RWPE1 (cell line): Measurements from ENCODE around the gene KHDC4.

Experiments used
- CTCF ChIA-PET: fragments of 350-600 bp; sonication (Branson Sonifier 250); formaldehyde crosslinking; extraction: SDS; loops from one replicate; lab custom pipeline; 2021; lab: Yijun Ruan, JAX
- POLR2A ChIA-PET: fragments of 400-600 bp; formaldehyde crosslinking; extraction: SDS; loops from one replicate; lab custom pipeline; 2020; ENCODE audit warnings: antibody characterized with exemption; ENCODE audit not compliant: low non-redundant PET; lab: Yijun Ruan, JAX
- DNase-seq: peaks from one replicate; pipeline ENCODE4 v3.0.0; 2012; ENCODE audit warnings: low spot score
- H3K27ac ChIP-seq: fragments of 450-650 bp; 2 replicates; pipeline ENCODE4 v1.5.1; 2017
- CTCF ChIP-seq: fragments of 450-650 bp; conservative IDR thresholded peaks from 2 replicates; pipeline ENCODE4 v1.5.1; 2017; ENCODE audit warnings: low read depth, mild to moderate bottlenecking

The KHDC4 gene

DNA sequence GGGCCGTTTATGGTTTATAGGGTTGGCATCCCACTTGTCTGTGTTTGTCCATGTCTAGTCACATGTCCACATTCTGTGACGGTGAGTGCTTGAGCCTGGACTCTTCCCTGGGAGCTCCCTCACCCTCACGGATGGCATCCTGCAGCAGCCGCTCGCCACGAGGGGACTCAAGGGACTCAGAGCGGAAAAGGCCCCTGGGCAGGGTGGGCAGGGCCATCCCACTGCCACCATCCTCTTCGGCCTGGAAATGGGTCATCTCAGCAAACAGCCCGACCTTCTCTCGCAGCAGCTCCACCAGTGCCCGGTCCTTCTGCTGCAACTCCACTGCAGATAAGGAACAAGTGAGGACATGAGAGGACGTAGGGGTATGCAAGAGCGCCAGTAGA, 18.3 kb upstream of the KHDC4 start:
- ChIA-PET CTCF (no interaction called here), POLR2A (no interaction called here)
- TF ChIP-seq CTCF = no peak
- H3K27ac ChIP-seq = peak overlapping the region; percentile 36; the same call in 1 of the 2 replicates
- DNase-seq = no peak

- ChIA-PET CTCF (interaction anchor here (0.7 kb wide), 1 partner anchor 26 kb away, joined by 3 read pairs; the partner anchor contains the start of gene ARHGEF2), POLR2A (no interaction called here)
- H3K27ac ChIP-seq = peak overlapping the region; percentile 36; the same call in 1 of the 2 replicates
- no peak for DNase-seq
- TF ChIP-seq CTCF = no peak
These were observed 17.7 kb upstream of the KHDC4 start for GRCh38 chr1:155951753-155952504.

DNA sequence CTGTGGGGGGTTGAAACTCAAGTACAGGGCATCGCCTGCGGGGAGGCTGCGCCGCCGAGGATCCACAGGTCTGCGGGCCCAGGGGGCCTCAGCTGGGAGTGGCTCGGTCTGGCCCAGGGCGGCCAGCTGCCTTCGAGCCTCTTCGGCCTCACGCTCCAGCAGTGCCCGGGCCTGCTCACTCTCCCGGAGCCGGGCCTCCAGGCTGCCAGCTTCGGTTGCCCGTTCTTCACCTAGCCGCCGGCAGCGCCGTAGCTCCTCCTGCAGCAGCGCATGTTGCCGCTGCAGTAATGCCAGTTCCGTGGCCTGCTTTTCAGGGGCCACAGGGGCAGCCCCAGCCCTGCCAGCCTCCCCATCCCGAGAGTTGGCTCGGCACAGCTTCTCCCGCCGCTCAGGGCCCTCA, 16.6 kb upstream of the KHDC4 start:
- no peak for DNase-seq
- TF ChIP-seq CTCF = no peak
- CTCF ChIA-PET = interaction anchor here (0.9 kb wide), 1 partner anchor 39 kb away, joined by 3 read pairs; no protein-coding TSS in a partner anchor
- POLR2A ChIA-PET = no interaction called here
- peak overlapping the region; percentile 36 for H3K27ac ChIP-seq

DNA sequence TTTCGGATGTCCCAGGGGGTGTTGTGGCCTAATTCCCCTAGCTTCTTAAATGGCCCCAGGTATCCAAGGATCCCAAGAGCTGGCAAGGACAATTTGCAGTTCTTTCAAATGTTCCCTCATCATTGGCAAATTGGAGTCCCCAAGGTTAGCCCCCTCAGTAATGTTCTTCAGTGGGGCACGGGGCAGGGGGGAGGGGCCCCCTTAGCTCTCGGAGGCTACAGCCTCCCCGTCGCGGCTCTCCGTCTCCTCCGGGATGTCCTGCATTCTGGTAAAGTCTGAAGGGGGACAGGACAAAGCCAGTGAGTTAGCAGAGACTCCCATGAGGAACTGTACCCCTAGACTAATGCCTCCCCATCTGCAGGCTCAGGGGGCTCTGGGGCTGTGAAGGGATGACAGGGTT, 13.5 kb upstream of the KHDC4 start:
- DNase-seq = no peak
- ChIA-PET CTCF (no interaction called here), POLR2A (no interaction called here)
- peak overlapping the region; percentile 22; the same call in 1 of the 2 replicates for H3K27ac ChIP-seq
- no peak for TF ChIP-seq CTCF

DNA sequence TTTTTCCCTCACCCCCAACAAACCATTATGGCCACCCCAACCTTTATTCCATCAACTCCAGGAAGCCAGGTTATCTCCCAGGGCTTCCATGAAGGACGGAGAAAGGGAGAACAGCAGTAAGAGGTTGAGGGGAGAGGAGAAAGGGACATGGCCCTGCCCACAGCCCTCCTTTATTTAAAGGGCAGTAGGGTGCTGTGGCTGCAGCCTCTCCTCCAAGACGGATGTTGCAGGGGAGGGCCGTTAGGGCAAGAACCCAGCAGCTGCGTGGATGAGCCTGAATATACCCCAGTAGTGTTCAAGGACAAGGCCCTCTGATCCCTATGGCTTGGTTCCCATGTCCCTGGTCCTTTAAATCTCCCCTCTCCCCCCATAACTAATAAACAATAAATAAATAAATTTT, 13.1 kb upstream of the KHDC4 start:
- DNase-seq = no peak
- CTCF ChIA-PET = no interaction called here
- peak overlapping the region; percentile 22 for H3K27ac ChIP-seq
- TF ChIP-seq CTCF = no peak
- POLR2A ChIA-PET = no interaction called here

DNA sequence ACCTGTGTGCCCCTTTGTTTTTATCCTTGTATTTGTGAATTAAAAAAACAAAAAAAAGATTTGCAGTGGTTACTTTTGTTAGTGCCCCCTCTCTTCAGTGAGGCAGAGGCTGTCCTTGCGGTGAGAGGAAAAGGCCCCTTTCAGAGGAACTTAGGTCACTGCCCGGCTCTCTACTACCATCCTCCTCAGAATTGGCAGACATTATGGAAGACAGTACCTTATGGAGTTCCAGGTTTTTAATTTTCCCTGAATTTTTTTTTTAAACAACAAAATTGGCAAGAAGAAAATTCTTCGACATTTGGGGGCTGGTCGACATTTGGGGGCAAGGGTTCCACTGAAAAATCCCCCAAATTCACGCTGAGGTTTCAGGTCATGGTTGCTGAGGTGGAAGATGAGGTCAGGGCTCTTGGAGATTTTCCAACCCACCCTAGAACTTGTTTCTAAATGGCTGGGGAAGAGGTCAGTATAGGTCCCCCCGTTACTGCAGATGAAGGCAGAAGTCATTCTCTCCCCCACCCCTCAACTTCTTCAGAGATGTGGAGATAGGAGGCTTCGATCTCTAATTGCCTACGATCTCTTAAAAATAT, 12.5 kb upstream of the KHDC4 start:
- peak overlapping the region; percentile 87 for H3K27ac ChIP-seq
- CTCF ChIA-PET = no interaction called here
- POLR2A ChIA-PET = no interaction called here
- TF ChIP-seq CTCF = no peak
- DNase-seq = no peak
